ENCODE data around the gene PKP4. TPM values are rescaled to one million over a fixed set of nuclear protein-coding genes. Genes with fewer than 3 reads are reported as not detected.
"Not testable (repeated sequence)": the region's sequence is repeated elsewhere in the genome, so short reads cannot be mapped to it uniquely, and the experiment has no call there.

Gene PKP4
- total RNA-seq, 1 donor, result 62.2 TPM

GRCh38 chr2:158691619-158692018, 234.9 kb downstream of the PKP4 start:
- no peak for DNase-seq (ENCODE audit: low read depth)
- H3K4me3 ChIP-seq (ENCODE audit: low read depth, low read length), result no peak overlapping the region
- TF ChIP-seq CTCF (IDR thresholded peaks at IDR 0.05; ENCODE audit: insufficient read depth, low read depth, low read length), result no peak

- H3K4me3 ChIP-seq (ENCODE audit: low read depth, low read length), result no peak overlapping the region
- TF ChIP-seq CTCF (IDR thresholded peaks at IDR 0.05; ENCODE audit: insufficient read depth, low read depth, low read length), result no peak
- no peak for DNase-seq (ENCODE audit: low read depth)
Observed at GRCh38 chr2:158692372-158693103, 235.8 kb downstream of the PKP4 start.

- DNase-seq (ENCODE audit: low read depth), result no peak
- H3K4me3 ChIP-seq (ENCODE audit: low read depth, low read length), result no peak overlapping the region
- no peak for TF ChIP-seq CTCF (IDR thresholded peaks at IDR 0.05; ENCODE audit: insufficient read depth, low read depth, low read length)
Observed at GRCh38 chr2:158693476-158693875, 236.7 kb downstream of the PKP4 start.

GRCh38 chr2:158695305-158695704, 238.6 kb downstream of the PKP4 start:
- H3K4me3 ChIP-seq (ENCODE audit: low read depth, low read length), result no peak overlapping the region
- no peak for TF ChIP-seq CTCF (IDR thresholded peaks at IDR 0.05; ENCODE audit: insufficient read depth, low read depth, low read length)
- no peak for DNase-seq (ENCODE audit: low read depth)

- H3K4me3 ChIP-seq (ENCODE audit: low read depth, low read length); DNase-seq (ENCODE audit: low read depth): not testable (repeated sequence)
Observed at GRCh38 chr2:158695744-158696143, 239.0 kb downstream of the PKP4 start.

- DNase-seq (ENCODE audit: low read depth), result no peak
Observed at GRCh38 chr2:158699323-158699722, 242.6 kb downstream of the PKP4 start.

GRCh38 chr2:158701101-158701500, 244.3 kb downstream of the PKP4 start:
- no peak overlapping the region for H3K4me3 ChIP-seq (ENCODE audit: low read depth, low read length)
- no peak for TF ChIP-seq CTCF (IDR thresholded peaks at IDR 0.05; ENCODE audit: insufficient read depth, low read depth, low read length)

More at GRCh38 chr2:158699323-158699722, 242.6 kb downstream of the PKP4 start:
- H3K4me3 ChIP-seq (ENCODE audit: low read depth, low read length), result no peak overlapping the region
- TF ChIP-seq CTCF (IDR thresholded peaks at IDR 0.05; ENCODE audit: insufficient read depth, low read depth, low read length), result no peak

More at GRCh38 chr2:158701101-158701500, 244.3 kb downstream of the PKP4 start:
- DNase-seq (ENCODE audit: low read depth), result no peak

Measured in fibroblast of villous mesenchyme (primary cell).